Adrenal gland (tissue), 5 donors: Measurements from ENCODE around the gene ANP32D.

Experiments
- CTCF ChIP-seq, 6 experiments: fragments of 450-650 bp in 4 of 6; fragments of 200-600 bp in 2 of 6; sonication (generic) in 1 of 6; IDR thresholded peaks; 1 replicate in 5 of 6; 2 replicates in 1 of 6; pipeline versions ENCODE4 v1.5.1 to v1.8.0; 2016 to 2021; ENCODE audit warnings: antibody characterized with exemption in 6 of 6, mild to moderate bottlenecking in 2 of 6, moderate library complexity in 1 of 6
- POLR2A ChIP-seq, 2 donors: fragments of 450-650 bp; IDR thresholded peaks; one replicate each; pipeline ENCODE4 v1.6.1; 2017; ENCODE audit warnings: antibody characterized with exemption in 2 of 2, mild to moderate bottlenecking in 2 of 2, moderate library complexity in 1 of 2
- donor health status: DM: no; HTN: no; CAD: no.

- TF ChIP-seq CTCF (IDR thresholded peaks at IDR 0.05) (no peak), POLR2A (IDR thresholded peaks at IDR 0.05) (no peak)
These were observed 26.8 kb upstream of the ANP32D start for GRCh38 chr12:48445538-48445937.
